Measurements from ENCODE around the gene RBM4B.
"Not testable (repeated sequence)": the region's sequence is repeated elsewhere in the genome, so short reads cannot be mapped to it uniquely, and the experiment has no call there.

Gene RBM4B

GRCh38 chr11:66686100-66686785 is 8.6 kb upstream of the RBM4B start:
- no peak for DNase-seq

GRCh38 chr11:66685276-66686099 is 7.8 kb upstream of the RBM4B start:
- no peak for DNase-seq

GRCh38 chr11:66684635-66685034 is 6.9 kb upstream of the RBM4B start:
- no peak for DNase-seq

- no peak for DNase-seq
These were observed 6.2 kb upstream of the RBM4B start for GRCh38 chr11:66683877-66684276.

- DNase-seq: no peak
These were observed 3.4 kb upstream of the RBM4B start for GRCh38 chr11:66680966-66681645.

- no peak for DNase-seq
These were observed 622 bp downstream of the RBM4B start for GRCh38 chr11:66676931-66677598.

GRCh38 chr11:66676282-66676919 is 1.3 kb downstream of the RBM4B start:
- no peak for DNase-seq

GRCh38 chr11:66674964-66675602 is 2.6 kb downstream of the RBM4B start:
- DNase-seq: no peak

GRCh38 chr11:66670816-66671215 is 6.9 kb downstream of the RBM4B start:
- DNase-seq: no peak

- DNase-seq: no peak
These were observed 12.3 kb downstream of the RBM4B start for GRCh38 chr11:66665369-66665768.

GRCh38 chr11:66663741-66664296 is 13.9 kb downstream of the RBM4B start:
- DNase-seq: no peak

GRCh38 chr11:66659763-66660162 is 17.9 kb downstream of the RBM4B start:
- no peak for DNase-seq

- DNase-seq: no peak
These were observed 24.6 kb downstream of the RBM4B start for GRCh38 chr11:66653123-66653522.

GRCh38 chr11:66652651-66653050 is 25.0 kb downstream of the RBM4B start:
- no peak for DNase-seq

GRCh38 chr11:66651016-66651415 is 26.7 kb downstream of the RBM4B start:
- no peak for DNase-seq

- no peak for DNase-seq
These were observed 27.8 kb downstream of the RBM4B start for GRCh38 chr11:66649903-66650302.

GRCh38 chr11:66646828-66647227 is 30.9 kb downstream of the RBM4B start:
- no peak for DNase-seq

- DNase-seq: no peak
These were observed 33.8 kb downstream of the RBM4B start for GRCh38 chr11:66643745-66644437.

GRCh38 chr11:66641834-66642233 is 35.9 kb downstream of the RBM4B start:
- no peak for DNase-seq

GRCh38 chr11:66639814-66640340 is 37.8 kb downstream of the RBM4B start:
- DNase-seq: not testable (repeated sequence)

Data from SHP77 treated with DMSO at 0.1 percent for 48 hours (cell line).